ENCODE results near the gene PKHD1. TPM values are rescaled to one million over a fixed set of nuclear protein-coding genes. Genes with fewer than 3 reads are reported as not detected.

Gene PKHD1
- total RNA-seq, 1 donor from 2014 or later = not detected

DNA sequence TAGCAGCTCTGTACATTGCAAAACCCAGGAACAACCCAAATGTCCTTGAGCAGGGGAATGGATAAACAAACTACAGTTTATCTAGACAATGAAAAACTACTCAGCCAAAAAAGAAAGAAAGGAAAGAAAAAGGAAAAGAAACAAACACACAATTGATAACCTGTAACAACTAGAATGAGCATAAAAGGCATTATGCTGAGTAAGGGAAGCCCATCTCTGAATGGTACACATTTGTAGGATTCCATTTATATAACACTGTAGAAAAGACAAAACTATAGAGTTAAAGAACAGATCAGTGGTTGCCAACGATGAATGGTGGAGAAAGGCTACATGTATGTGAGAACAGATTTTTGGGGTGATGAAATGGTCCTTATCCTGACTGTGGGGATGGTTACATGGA, 454.0 kb downstream of the PKHD1 start:
- DNase-seq (ENCODE audit: low read depth, low spot score) = no peak

GRCh38 chr6:51630011-51630410, 457.4 kb downstream of the PKHD1 start:
- no peak for DNase-seq (ENCODE audit: low read depth, low spot score)

DNA sequence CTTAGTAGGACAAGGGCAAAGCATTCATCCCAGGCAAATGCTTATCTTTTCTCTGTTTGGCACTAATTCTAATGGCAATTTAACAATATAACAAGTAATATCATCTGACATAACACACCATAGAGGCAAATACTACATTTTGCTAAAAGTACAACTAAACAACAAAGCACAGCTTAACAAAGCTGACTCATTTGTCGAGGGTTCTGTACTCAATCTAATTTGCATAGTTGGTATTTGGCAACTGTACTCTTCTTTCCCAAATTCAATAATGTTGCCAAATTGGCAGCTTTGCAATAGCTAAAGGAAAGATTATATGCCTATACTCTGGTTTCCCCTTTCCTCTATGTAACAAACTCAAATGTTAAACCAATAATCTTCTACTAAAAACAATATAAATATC, 461.0 kb downstream of the PKHD1 start:
- DNase-seq (ENCODE audit: low read depth, low spot score) = no peak

- no peak for DNase-seq (ENCODE audit: low read depth, low spot score)
Measured at GRCh38 chr6:51625566-51625965, 461.8 kb downstream of the PKHD1 start.

DNA sequence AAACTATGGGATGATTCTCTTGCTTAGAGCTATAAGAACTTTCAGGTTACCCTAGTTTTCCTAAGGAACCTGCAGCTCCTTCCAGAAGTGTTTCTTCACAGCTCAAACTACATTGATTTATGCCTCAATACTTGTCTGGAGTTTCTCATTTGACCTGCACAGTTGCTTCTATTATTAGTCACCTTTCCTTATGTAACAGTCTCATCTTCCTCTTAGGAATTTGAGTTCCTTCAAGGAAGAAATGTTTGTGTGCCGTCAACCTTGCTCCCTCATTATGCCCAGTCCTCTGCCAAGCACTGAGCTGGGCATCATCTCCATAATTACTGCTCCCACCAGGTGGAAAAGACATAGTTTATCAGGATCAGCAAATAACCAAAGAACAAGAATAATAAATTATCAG, 466.4 kb downstream of the PKHD1 start:
- no peak for DNase-seq (ENCODE audit: low read depth, low spot score)

DNA sequence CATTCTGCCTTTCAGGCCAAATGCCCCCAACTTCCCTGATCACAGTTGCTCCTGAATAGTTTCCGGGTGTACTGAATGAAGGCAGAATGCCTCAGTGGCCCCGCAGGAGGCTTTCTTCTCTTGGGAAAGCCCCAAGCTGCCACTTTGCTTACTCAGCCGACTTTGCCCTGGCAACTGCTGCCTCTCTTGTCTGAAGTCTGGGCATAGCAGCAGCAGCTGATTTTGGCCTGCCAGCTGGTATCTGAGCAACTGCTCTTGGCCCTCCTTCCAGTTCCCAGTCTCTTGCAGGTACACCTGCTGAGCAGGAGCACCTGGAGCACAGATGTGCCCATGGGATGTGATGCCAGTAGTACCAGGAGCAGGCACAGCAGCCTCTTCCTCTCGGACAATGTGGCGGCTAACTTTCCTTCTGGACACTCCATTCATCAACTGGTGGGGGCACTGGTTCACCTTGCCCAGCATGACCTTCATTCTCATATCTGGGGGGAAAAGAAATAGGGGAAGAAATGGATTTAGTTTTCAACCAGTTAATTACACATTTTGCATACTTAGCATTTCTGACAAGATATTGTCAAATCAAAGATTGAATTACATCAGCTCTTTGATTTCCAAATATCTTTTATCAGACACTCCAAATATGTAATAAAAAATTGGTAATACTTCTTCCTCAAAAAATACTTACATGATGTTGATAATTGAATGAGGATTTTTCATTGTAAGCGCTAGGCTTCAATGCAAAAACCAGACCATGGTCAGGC, 468.2 kb downstream of the PKHD1 start:
- no peak for DNase-seq (ENCODE audit: low read depth, low spot score)

DNA sequence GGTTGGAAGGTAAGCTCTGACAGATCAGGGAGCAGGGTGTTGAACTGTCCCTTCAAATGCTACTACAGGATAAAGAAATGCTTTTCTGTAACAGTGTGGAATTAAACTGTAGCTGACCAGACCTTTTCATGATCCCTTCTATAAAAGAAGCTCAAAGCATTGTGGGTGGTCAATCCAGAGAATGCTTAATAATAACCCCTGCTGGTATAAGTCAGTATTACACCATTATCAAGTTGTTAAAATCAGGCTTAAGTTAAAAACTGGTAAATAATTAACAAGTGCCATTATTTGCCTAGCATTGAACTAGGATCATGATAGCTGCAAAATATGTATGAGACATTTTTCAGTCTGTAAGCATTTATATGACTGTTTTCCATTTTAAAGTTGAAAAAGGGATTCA, 468.9 kb downstream of the PKHD1 start:
- no peak for DNase-seq (ENCODE audit: low read depth, low spot score)

- DNase-seq (ENCODE audit: low read depth, low spot score) = no peak
Measured at GRCh38 chr6:51617751-51618150, 469.7 kb downstream of the PKHD1 start.

DNA sequence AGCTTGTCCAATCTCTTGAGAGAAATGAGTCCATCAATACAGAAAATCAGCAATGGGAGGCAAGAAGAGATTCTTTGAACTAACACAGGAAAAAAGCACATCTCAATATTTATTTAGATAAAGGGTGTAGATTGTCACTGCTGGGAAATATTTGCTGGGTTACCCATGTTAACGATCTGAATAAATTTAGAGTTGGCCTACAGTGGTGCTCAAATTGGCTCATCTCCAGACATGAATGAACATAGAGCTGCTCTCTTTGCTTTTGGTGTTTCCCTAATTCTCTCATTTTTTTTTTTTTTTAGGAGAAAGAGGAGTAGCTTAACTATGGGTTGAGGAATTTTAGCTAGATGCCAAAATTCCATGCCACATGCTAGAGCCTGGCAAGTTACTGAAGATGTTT, 471.2 kb downstream of the PKHD1 start:
- DNase-seq (ENCODE audit: low read depth, low spot score) = no peak

DNA sequence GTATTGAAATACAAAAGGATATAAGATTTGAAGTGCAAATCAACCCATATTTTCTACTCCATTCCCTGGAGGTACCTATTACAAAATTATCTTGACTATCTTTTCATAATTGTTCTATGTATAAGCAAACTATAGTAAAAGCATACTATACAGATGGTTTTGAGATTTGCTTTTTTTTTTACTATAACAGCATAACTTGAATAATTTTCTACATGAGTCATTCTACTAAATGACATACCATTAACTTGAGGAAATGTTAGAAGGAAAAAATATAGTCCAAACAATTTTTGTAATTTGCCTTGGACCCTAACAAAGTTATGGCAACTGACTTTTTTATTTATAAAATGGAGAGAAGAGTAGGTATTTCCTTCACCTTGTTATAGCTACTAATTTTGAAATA, 472.7 kb downstream of the PKHD1 start:
- no peak for DNase-seq (ENCODE audit: low read depth, low spot score)

GRCh38 chr6:51613558-51613957, 473.9 kb downstream of the PKHD1 start:
- no peak for DNase-seq (ENCODE audit: low read depth, low spot score)

DNA sequence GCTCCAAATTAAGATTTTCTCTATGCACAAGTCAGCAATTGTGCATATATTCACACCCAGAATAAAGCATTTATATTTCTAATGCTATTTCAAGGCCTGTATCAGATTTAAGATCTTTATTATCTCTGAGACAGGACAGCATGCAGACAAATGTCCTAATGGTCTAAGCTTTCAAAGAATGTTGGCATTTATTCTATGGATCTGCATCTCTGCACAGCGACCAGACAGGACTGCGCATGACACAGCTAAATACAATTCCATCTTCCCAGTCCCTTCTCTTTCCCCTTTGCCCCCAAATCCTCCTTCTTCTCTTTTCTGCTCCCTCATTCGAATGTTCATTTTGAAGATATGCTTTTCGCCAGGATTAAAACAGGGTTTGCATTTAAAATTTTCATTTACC, 478.5 kb downstream of the PKHD1 start:
- DNase-seq (ENCODE audit: low read depth, low spot score) = no peak

GRCh38 chr6:51608383-51608782, 479.0 kb downstream of the PKHD1 start:
- no peak for DNase-seq (ENCODE audit: low read depth, low spot score)

DNA sequence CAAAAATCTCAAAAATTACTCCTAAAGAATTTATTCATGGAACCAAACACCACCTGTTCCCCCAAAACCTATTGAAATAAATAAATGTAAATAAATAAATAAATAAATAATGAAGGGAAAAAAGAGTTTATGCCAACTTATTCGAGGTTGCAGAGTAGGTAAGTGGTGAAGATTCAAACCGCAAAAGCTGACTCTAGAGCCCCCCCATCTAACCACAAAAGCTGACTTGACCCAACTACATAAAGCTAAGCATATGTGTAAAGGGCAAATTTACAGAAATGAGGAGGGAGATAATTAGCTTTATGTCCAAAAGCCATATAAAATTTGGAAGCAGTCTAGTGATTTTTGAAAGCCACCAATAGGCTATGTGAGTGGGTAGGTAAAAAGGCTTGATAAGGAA, 486.9 kb downstream of the PKHD1 start:
- DNase-seq (ENCODE audit: low read depth, low spot score) = no peak

GRCh38 chr6:51598171-51598570, 489.2 kb downstream of the PKHD1 start:
- DNase-seq (ENCODE audit: low read depth, low spot score) = no peak

DNA sequence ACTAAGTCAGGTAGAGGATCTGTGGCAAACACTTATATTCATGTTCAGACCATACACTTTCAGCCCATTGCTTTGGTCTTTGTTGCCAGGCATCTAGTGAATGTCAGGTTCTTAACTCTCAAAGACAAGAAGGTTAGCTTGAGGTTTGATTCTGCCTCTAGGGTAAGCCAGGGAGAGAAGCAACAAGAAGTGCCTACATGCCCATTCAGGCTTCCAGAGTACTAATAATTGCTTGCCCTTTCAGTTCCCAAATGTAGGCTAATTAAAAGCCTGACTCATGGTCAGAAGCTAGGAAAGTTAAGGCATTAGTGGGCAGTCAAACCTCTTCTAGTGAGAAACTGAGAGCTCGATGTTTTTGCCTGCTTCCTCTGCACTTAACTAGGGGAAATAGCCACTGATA, 492.4 kb downstream of the PKHD1 start:
- no peak for DNase-seq (ENCODE audit: low read depth, low spot score)

DNA sequence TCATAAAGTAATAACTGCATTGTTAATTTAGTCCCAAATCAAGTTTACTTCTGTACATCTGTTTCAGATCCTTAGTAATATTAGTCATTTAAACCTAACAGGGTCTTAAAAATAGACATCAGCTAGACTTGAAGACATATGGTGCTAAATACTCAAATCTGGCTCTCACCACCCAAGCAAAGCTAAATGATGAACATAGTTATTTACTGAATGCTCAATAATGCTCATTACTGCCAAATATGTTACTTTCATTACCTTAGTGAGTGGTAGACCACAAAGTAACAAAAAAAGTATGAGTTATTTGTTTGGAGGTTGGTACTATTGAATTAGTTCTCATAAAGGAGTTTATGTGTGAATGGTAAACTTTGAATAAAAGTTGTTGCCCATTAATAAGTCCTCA, 502.1 kb downstream of the PKHD1 start:
- DNase-seq (ENCODE audit: low read depth, low spot score) = no peak

DNA sequence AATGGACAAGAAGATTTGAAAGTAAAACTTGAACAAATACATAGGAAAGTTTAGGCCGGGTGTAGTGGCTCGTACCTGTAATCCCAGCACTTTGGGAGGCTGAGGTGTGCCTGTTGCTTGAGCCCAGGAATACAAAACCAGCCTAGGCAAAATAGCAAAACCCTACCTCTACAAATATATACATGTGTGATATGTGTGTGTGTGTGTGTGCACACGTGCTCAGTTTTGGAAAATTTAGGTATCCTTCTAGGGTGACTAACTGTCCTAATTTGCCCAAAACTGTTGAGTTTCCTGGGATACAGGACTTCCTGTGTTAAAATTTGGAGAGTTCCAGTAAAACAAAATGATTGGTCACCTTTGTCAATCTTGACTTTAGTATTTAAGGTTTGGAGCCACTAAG, 503.2 kb downstream of the PKHD1 start:
- DNase-seq (ENCODE audit: low read depth, low spot score) = no peak

DNA sequence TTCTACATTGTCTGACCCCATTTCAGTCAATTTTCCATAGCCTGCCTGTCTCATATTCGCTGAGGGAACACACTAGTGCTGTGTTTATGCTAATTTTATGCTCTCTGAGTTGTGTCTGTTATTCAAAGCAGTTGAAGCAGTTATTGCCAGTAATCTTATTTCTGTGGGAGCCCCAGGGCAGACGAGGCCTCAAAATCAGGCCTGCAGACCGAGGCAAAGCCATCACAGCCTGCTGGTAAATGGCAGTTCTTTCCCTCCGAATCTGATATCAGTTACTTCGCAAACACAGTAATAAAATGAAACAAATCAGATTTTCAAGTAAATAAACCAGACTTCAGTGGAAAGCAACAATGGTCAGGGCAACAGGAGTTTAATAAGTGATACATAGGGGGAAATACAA, 508.4 kb downstream of the PKHD1 start:
- DNase-seq (ENCODE audit: low read depth, low spot score) = no peak

DNA sequence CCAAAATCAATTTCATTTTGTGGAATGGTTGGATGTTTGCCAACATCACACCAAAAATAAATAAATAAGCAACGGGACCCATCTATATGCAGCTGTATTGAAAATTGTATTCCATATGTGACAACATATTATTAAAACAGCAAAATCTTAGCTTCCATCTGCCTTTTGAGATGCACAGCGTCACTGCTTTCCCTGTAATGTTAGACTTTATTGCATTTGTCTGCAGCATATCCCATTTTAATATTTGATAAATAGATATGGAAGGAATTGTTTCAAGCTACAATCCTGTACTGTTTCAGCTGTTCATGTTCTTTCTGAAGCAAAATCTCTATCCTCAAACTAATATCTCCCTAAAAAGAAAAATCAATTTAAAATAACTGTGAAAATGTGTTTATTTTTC, 509.1 kb downstream of the PKHD1 start:
- no peak for DNase-seq (ENCODE audit: low read depth, low spot score)

- DNase-seq (ENCODE audit: low read depth, low spot score) = no peak
Measured at GRCh38 chr6:51574040-51574439, 513.4 kb downstream of the PKHD1 start.

GRCh38 chr6:51571168-51571567, 516.2 kb downstream of the PKHD1 start:
- DNase-seq (ENCODE audit: low read depth, low spot score) = no peak

GRCh38 chr6:51570168-51570921, 517.1 kb downstream of the PKHD1 start:
- DNase-seq (ENCODE audit: low read depth, low spot score) = no peak

Measured in pulmonary artery endothelial cell (primary cell).